ENCODE results near the gene RING1. TPM values are rescaled to one million over a fixed set of nuclear protein-coding genes. Genes with fewer than 3 reads are reported as not detected.

Gene RING1
- total RNA-seq, 4 donors from 2014 or later: 10.9 to 20.6 (median 13.9) TPM

DNA sequence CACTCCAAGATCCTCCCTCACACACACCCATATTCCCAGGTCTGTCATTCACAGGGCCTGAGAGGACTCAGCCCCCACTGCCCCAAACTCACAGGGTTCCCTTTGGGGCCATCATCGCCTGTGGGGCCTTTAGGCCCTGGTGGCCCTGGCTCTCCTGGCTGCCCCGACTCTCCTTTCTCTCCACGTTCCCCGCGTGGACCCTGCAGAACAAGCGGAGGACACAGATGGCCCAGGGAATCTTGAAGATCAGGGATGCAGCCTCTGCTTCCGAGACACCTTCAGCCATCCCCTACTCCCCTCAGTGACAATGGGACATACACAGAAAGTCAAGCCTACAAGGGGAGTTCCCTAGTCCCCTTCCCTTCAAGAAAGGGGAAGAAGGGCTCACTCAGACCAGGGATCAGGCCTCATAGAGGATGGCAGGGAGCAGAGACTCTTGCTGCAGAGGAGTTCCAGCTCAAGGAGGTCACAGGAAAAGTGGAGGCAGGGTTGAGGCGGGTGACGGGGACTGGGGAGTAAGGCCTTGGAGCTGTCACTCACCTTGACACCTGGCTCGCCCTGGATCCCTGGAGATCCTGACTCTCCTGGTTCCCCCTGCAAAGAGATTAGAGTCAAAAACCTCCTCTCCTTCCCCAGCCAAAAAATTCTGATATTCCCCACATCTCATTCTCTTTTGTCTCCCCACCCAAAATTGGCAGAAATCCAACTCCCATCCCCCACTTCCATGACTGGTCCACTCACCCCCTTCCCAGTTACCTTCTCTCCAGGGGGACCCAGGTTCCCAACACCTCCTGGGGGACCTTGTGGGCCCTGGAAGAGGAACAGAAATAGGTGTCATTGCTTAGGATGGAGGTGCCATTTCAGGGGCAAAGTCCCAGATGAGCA lies 38.8 kb upstream of the RING1 start:
- TF ChIP-seq POLR2A (IDR thresholded peaks at IDR 0.05): no peak
- DNase-seq: no peak
- Histone ChIP-seq H3K36me3 (no peaks in the 10 kb centered on the region), H3K4me1 (no peaks in the 10 kb centered on the region), H3K9me3 (no peaks in the 10 kb centered on the region), H3K27ac (no peak overlapping the region), H3K27me3 (peaks cover 0 to 8% (median 0%) of the 10 kb centered on the region in 4 donors), H3K4me3 (no peak overlapping the region)
- intact Hi-C loops (cut with DNase I): no loop called here
- WGBS, 2 donors: 73 to 94% methylated on average over 4 to 6 of the region's 10 CpGs

DNA sequence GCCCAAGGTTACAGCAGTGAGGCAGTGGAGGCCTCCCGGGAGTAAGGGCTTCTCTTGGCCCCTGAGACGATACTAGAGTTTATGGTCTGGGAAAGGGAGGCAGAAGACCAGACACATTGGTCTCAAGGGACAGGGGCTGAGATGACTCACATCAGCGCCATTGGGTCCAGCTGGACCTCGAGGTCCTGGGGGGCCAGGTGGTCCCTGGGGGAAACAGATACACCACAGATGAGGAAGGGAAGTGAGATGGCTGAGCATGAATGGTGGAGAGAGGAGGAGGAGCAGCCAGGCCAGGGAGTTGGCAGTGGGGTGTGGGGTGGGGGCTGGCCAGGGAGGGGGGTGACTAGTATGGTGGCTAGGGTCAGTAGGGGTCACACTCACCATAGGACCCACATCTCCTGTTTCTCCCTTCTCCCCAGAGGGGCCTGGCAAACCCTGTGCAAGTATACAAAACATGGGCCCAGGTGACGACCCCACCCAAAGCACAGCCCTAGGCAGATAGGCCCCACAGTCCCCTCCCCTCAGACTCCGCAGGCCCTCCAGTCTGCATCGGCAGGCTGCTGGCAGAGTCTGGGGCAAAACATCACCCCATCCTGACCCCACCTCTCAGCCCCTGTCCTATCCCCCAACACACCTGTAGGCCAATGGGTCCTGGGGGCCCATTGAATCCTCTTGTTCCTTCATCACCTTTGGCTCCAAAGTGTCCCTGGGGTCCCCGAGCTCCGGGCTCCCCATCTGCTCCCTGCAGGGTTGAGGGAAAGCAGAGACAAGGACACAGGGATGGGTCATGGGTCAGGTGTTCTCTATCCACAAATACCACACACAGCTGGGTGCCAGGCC lies 37.9 kb upstream of the RING1 start:
- 58 to 72% methylated on average over 4 to 7 of the region's 9 CpGs for WGBS, 2 donors
- H3K36me3 ChIP-seq: no peaks in the 10 kb centered on the region
- TF ChIP-seq, protein P1, sequence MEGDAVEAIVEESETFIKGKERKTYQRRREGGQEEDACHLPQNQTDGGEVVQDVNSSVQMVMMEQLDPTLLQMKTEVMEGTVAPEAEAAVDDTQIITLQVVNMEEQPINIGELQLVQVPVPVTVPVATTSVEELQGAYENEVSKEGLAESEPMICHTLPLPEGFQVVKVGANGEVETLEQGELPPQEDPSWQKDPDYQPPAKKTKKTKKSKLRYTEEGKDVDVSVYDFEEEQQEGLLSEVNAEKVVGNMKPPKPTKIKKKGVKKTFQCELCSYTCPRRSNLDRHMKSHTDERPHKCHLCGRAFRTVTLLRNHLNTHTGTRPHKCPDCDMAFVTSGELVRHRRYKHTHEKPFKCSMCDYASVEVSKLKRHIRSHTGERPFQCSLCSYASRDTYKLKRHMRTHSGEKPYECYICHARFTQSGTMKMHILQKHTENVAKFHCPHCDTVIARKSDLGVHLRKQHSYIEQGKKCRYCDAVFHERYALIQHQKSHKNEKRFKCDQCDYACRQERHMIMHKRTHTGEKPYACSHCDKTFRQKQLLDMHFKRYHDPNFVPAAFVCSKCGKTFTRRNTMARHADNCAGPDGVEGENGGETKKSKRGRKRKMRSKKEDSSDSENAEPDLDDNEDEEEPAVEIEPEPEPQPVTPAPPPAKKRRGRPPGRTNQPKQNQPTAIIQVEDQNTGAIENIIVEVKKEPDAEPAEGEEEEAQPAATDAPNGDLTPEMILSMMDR (IDR thresholded peaks at IDR 0.05): no peak
- TF ChIP-seq POLR2A (IDR thresholded peaks at IDR 0.05): no peak
- intact Hi-C loops (cut with DNase I): no loop called here
- peaks cover 0 to 8% (median 0%) of the 10 kb centered on the region in 4 donors for H3K27me3 ChIP-seq
- H3K27ac ChIP-seq: no peak overlapping the region
- no peaks in the 10 kb centered on the region for H3K4me1 ChIP-seq
- H3K9me3 ChIP-seq: no peaks in the 10 kb centered on the region
- DNase-seq: no peak
- H3K4me3 ChIP-seq: no peak overlapping the region

DNA sequence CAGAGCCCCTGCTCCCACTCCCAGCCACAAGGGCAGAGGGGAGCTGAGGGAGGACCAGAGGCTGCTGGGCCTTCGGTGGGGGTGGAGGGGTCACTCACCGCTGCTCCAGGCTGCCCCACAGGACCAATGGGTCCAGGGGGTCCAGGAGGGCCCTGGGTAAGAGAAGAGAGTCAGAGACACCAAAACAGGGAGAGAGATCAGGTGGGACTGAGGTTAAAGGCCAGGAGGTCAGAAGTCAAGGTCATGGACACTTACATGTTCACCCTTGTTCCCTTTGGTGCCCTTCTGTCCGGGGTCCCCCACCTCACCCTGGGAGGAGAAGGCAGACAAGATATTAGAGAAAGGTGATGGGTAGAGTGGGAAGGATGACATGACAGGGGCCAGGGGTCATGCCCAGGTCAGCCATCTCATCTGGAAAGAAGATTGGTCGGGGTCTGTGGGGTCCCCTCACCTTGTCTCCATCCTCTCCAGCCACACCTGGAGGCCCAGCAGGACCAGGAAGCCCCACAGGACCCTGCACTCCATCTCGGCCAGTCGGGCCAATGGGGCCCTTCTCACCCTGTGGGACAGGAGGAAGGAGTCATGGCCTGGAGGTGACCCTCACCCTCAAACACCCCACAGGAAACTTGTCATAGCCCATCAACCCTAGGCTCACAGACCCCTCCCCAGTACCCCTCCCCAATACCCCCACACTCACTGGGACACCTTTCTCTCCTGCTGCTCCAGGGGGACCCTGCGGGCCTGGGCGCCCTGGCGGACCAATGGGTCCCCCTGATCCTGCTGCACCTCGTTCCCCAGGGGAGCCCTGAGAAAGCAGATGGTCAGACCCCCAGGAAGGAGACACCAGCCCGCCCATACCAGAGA lies 37.1 kb upstream of the RING1 start:
- Histone ChIP-seq H3K4me1 (no peaks in the 10 kb centered on the region), H3K9me3 (no peaks in the 10 kb centered on the region), H3K36me3 (no peaks in the 10 kb centered on the region), H3K27me3 (peaks cover 0 to 8% (median 0%) of the 10 kb centered on the region in 4 donors), H3K27ac (no peak overlapping the region), H3K4me3 (no peak overlapping the region)
- 71 to 72% methylated on average over 5 to 6 of the region's 11 CpGs for WGBS, 2 donors
- intact Hi-C loops (cut with DNase I): no loop called here
- TF ChIP-seq POLR2A (IDR thresholded peaks at IDR 0.05): no peak
- TF ChIP-seq, protein P1 (IDR thresholded peaks at IDR 0.05): no peak
- no peak for DNase-seq

DNA sequence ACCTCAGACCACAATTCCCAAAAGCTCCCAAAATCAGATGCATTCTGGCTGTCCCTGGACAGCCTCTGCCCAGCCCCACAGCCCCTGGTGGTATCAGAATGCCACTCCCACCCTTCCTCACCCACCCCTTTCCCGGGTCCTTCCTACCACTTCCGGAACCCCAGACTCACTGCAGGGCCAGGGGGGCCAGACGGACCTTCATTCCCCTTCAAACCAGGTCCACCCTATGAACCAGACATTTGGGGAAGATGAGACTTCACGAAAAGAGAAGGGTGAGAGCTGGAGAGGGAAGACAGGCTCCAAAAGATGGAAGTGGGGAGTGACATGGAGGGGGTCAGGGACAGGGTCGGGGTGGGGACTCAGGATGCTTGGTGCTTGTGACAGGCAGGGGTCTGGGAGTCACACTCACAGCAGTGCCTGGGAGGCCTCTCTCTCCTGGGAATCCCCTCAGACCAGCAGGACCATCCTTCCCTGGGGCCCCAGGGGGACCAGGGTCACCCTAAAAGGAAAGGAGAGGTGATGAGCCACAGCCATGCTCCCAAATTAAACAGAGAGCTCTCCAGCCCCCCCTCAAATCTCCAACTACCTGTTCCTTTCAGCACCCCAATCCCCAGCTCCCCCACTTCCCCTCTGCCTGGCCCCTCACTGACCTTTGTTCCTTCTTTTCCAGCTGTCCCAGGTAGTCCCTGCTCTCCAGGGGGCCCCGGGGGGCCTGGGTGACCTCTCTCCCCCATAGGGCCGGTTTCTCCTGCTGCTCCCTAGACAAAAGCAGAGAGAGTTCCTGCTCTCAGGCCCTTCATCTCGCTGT lies 36.2 kb upstream of the RING1 start:
- WGBS, 2 donors: 52 to 85% methylated on average over 4 of the region's 8 CpGs
- Histone ChIP-seq H3K36me3 (no peaks in the 10 kb centered on the region), H3K4me3 (no peak overlapping the region), H3K27me3 (peaks cover 0 to 8% (median 0%) of the 10 kb centered on the region in 4 donors), H3K9me3 (no peaks in the 10 kb centered on the region), H3K27ac (no peak overlapping the region), H3K4me1 (no peaks in the 10 kb centered on the region)
- intact Hi-C loops (cut with DNase I): no loop called here
- TF ChIP-seq, protein P1 (IDR thresholded peaks at IDR 0.05): no peak
- no peak for TF ChIP-seq POLR2A (IDR thresholded peaks at IDR 0.05)
- no peak for DNase-seq
